GM23248 (cell line): ENCODE results near the gene FOXJ2.

Experiments used
- EZH2 ChIP-seq: fragments of 200-600 bp; sonication (generic); IDR thresholded peaks from 2 replicates; pipeline ENCODE4 v1.6.1; 2018; ENCODE audit warnings: antibody characterized with exemption, mild to moderate bottlenecking; ENCODE audit not compliant: insufficient read depth, poor library complexity, severe bottlenecking
- EZH2phosphoT487 ChIP-seq: fragments of 200-600 bp; sonication (generic); IDR thresholded peaks from 2 replicates; pipeline ENCODE4 v1.6.1; 2018; ENCODE audit warnings: antibody characterized with exemption, moderate library complexity, mild to moderate bottlenecking, low read depth; ENCODE audit not compliant: insufficient read depth

DNA sequence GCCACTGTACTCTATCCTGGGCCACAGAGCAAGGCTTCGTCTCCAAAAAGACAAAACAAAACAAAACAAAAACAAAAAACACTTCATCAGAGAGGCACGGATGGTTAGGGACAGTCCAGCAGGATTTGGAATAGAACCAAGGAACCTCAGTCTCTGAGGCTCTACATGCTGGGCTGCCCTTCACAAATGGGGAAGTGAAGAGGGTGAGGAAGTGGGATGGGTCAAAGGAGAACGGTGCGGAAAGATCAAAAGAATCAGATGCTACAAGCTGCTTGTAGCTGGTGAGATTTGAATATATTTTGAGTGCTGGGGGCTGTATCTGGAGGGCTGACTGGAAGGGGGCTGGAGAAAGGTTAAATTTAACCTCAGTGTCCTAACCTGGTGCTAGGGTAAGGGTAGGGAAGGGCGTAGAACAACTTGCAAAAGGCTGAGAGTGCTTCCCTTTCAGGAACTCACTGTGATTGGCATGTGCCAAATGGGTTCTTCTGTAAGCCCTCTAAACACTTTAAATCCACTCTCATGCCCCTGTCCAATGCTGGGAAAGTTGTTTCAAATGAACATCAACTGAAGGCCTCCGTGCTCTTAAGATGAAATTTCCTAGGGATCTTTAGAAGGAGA lies 4.6 kb downstream of the FOXJ2 start:
- TF ChIP-seq EZH2phosphoT487 (no peak), EZH2 (no peak)
